ENCODE measurements around the gene PTPRN2. TPM values are rescaled to one million over a fixed set of nuclear protein-coding genes. Genes with fewer than 3 reads are reported as not detected.
"Not testable (repeated sequence)": the region's sequence is repeated elsewhere in the genome, so short reads cannot be mapped to it uniquely, and the experiment has no call there.

Gene PTPRN2
- polyA plus RNA-seq, 1 of the 3 experiments (the other 2 are of a cell fraction): 4.0 TPM

GRCh38 chr7:157564517-157565177 is 1023.0 kb downstream of the PTPRN2 start (continued):
- TF ChIP-seq MXI1 (IDR thresholded peaks at IDR 0.05; ENCODE audit: low read depth, low read length) (no peak), CHD2 (IDR thresholded peaks at IDR 0.05; ENCODE audit: low read length, partially characterized antibody) (no peak), IRF3 (IDR thresholded peaks at IDR 0.05; ENCODE audit: low read depth, low read length) (no peak), FOSL2 (IDR thresholded peaks at IDR 0.05; ENCODE audit: borderline replicate concordance, low read depth) (no peak), MAX (IDR thresholded peaks at IDR 0.05; ENCODE audit: low read depth) (no peak)

- DNase-seq; H3K4me1 ChIP-seq (ENCODE audit: control insufficient read depth in 1 of 2, insufficient read depth in 2 of 2, low read depth in 1 of 2, low read length in 1 of 2); H3F3A ChIP-seq (replicated peaks; ENCODE audit: insufficient read depth); H3K36me3 ChIP-seq (replicated peaks in 1 of 2; ENCODE audit: control insufficient read depth in 1 of 2, insufficient read depth in 2 of 2, low read length in 1 of 2); POLR2A ChIA-PET; H3K27ac ChIP-seq (ENCODE audit: low read depth in 2 of 2, low read length in 1 of 2); H3K9ac ChIP-seq; H3K27me3 ChIP-seq (ENCODE audit: insufficient read depth); CTCF ChIA-PET; H4K20me1 ChIP-seq (ENCODE audit: insufficient read depth); H3K9me2 ChIP-seq; H3K79me2 ChIP-seq (ENCODE audit: insufficient read depth); H3K4me2 ChIP-seq; H3K9me3 ChIP-seq; H3K4me3 ChIP-seq (ENCODE audit: low read depth in 2 of 2, low read length in 1 of 2); H2AFZ ChIP-seq (ENCODE audit: low read depth): not testable (repeated sequence)
- WGBS (ENCODE audit: low lambda C conversion rate): 82% methylated on average over 20 of the region's 20 CpGs
Measured at GRCh38 chr7:157563467-157564135, 1024.0 kb downstream of the PTPRN2 start.

GRCh38 chr7:157562522-157563398 is 1024.9 kb downstream of the PTPRN2 start:
- H3K27ac ChIP-seq (ENCODE audit: low read depth in 2 of 2, low read length in 1 of 2); DNase-seq; POLR2A ChIA-PET; H3K27me3 ChIP-seq (ENCODE audit: insufficient read depth); H3K4me1 ChIP-seq (ENCODE audit: control insufficient read depth in 1 of 2, insufficient read depth in 2 of 2, low read depth in 1 of 2, low read length in 1 of 2); H3F3A ChIP-seq (replicated peaks; ENCODE audit: insufficient read depth); H3K79me2 ChIP-seq (ENCODE audit: insufficient read depth); H3K9ac ChIP-seq; CTCF ChIA-PET; H3K9me2 ChIP-seq; H2AFZ ChIP-seq (ENCODE audit: low read depth); H4K20me1 ChIP-seq (ENCODE audit: insufficient read depth); H3K4me2 ChIP-seq; H3K4me3 ChIP-seq (ENCODE audit: low read depth in 2 of 2, low read length in 1 of 2); H3K36me3 ChIP-seq (replicated peaks in 1 of 2; ENCODE audit: control insufficient read depth in 1 of 2, insufficient read depth in 2 of 2, low read length in 1 of 2); H3K9me3 ChIP-seq: not testable (repeated sequence)
- 88% methylated on average over 29 of the region's 44 CpGs for WGBS (ENCODE audit: low lambda C conversion rate)
